Measurements from ENCODE around the gene A2M.

The A2M gene

GRCh38 chr12:9071518-9071917 is 44.2 kb downstream of the A2M start:
- DNase-seq = no peak

- no peak for DNase-seq
These were observed 45.4 kb downstream of the A2M start for GRCh38 chr12:9070351-9070750.

- DNase-seq = no peak
These were observed 47.1 kb downstream of the A2M start for GRCh38 chr12:9068600-9068999.

- DNase-seq = no peak
These were observed 47.6 kb downstream of the A2M start for GRCh38 chr12:9068086-9068485.

GRCh38 chr12:9066755-9067423 is 48.8 kb downstream of the A2M start:
- DNase-seq = no peak

- DNase-seq = no peak
These were observed 49.5 kb downstream of the A2M start for GRCh38 chr12:9066183-9066623.

- DNase-seq = peak; percentile 53
These were observed 50.2 kb downstream of the A2M start for GRCh38 chr12:9065607-9065856.

GRCh38 chr12:9064815-9065606 is 50.7 kb downstream of the A2M start:
- peak; percentile 99 for DNase-seq

GRCh38 chr12:9064201-9064814 is 51.4 kb downstream of the A2M start:
- DNase-seq = peak; percentile 95

GRCh38 chr12:9052610-9053009 is 63.1 kb downstream of the A2M start:
- DNase-seq = no peak

- DNase-seq = peak; percentile 41
These were observed 64.6 kb downstream of the A2M start for GRCh38 chr12:9051158-9051550.

GRCh38 chr12:9050521-9051157 is 65.1 kb downstream of the A2M start:
- DNase-seq = no peak

- peak; percentile 85 for DNase-seq
These were observed 66.1 kb downstream of the A2M start for GRCh38 chr12:9049520-9050133.

GRCh38 chr12:9048930-9049329 is 66.8 kb downstream of the A2M start:
- no peak for DNase-seq

GRCh38 chr12:9047105-9047504 is 68.6 kb downstream of the A2M start:
- no peak for DNase-seq

- no peak for DNase-seq
These were observed 72.0 kb downstream of the A2M start for GRCh38 chr12:9043766-9044165.

- no peak for DNase-seq
These were observed 74.4 kb downstream of the A2M start for GRCh38 chr12:9041321-9041720.

- no peak for DNase-seq
These were observed 75.1 kb downstream of the A2M start for GRCh38 chr12:9040484-9041186.

- peak; percentile 89 for DNase-seq
These were observed 76.2 kb downstream of the A2M start for GRCh38 chr12:9039397-9039977.

- DNase-seq = no peak
These were observed 78.3 kb downstream of the A2M start for GRCh38 chr12:9037431-9037830.

- DNase-seq = no peak
These were observed 79.5 kb downstream of the A2M start for GRCh38 chr12:9036227-9036626.

GRCh38 chr12:9034095-9034494 is 81.6 kb downstream of the A2M start:
- DNase-seq = no peak
